Calu3 (cell line): ENCODE measurements around the gene CLDN6. TPM values are rescaled to one million over a fixed set of nuclear protein-coding genes. Genes with fewer than 3 reads are reported as not detected.

Source experiments
- BruUV-seq: library from RNA; stranded (reverse); fragments of 400-500 nt; replicated peaks from 2 replicates; lab custom pipeline; 2021; lab: Mats Ljungman, UMichigan
- CTCF ChIA-PET: fragments of 300-600 bp; sonication (Branson Sonifier 250); formaldehyde crosslinking; loops from one replicate; lab custom pipeline; 2022; ENCODE audit warnings: antibody characterized with exemption; lab: Charles Lee
- DNase-seq: peaks from one replicate; pipeline ENCODE4 v3.0.0; 2022
- H3K27ac Mint-ChIP-seq: one replicate; pipeline ENCODE4 v1.8.0; 2022; ENCODE audit warnings: mixed read lengths; ENCODE audit not compliant: unreplicated experiment
- H3K27me3 Mint-ChIP-seq: one replicate; pipeline ENCODE4 v1.8.0; 2022; ENCODE audit warnings: mixed read lengths; ENCODE audit not compliant: unreplicated experiment
- H3K36me3 Mint-ChIP-seq: one replicate; pipeline ENCODE4 v1.8.0; 2022; ENCODE audit warnings: mild to moderate bottlenecking, moderate library complexity, mixed read lengths; ENCODE audit not compliant: insufficient read depth, unreplicated experiment
- H3K4me1 Mint-ChIP-seq: one replicate; pipeline ENCODE4 v1.8.0; 2022; ENCODE audit warnings: mild to moderate bottlenecking, low read depth, mixed read lengths; ENCODE audit not compliant: unreplicated experiment
- H3K4me3 Mint-ChIP-seq: one replicate; pipeline ENCODE4 v1.8.0; 2022; ENCODE audit warnings: mild to moderate bottlenecking, low read depth, moderate library complexity, mixed read lengths; ENCODE audit not compliant: unreplicated experiment
- H3K9me3 Mint-ChIP-seq: one replicate; pipeline ENCODE4 v1.8.0; 2022; ENCODE audit warnings: low read depth, mixed read lengths; ENCODE audit not compliant: unreplicated experiment
- intact Hi-C: fragments of 100-400 bp; cut with micrococcal nuclease; formaldehyde crosslinking; loops from one replicate; pipeline ENCODE4 v1.10.0; 2022; ENCODE audit not compliant: unreplicated experiment
- total RNA-seq: library from RNA; stranded (reverse); gene quantifications from 2 replicates; pipeline ENCODE4 v1.2.3, GENCODE V29; 2022
- TF ChIP-seq, protein P1 (sequence below): fragments of 200-600 bp; IDR thresholded peaks from one replicate; pipeline ENCODE4 v1.8.0; 2022; ENCODE audit warnings: antibody characterized with exemption; ENCODE audit not compliant: unreplicated experiment

The CLDN6 gene
- total RNA-seq, 1 experiment from 2014 or later = 2.1 TPM

DNA sequence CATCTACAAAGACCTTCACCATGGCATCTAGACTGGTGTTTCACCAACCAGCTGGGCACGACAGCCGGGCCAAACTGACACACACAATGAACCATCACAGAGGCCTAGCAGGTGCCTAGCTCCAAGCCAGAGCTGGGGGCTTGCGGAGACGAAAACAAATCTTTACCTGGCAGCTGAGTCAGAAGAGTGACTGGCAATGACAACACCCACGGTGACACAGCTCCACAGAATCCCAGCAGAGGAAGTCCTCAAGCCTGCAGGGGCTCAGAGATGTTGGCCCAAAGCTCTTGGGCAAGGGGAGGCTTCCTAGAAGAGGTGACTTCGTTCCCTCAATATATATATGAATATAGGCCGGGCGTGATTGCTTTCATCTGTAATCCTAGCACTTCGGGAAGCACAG lies 33.5 kb upstream of the CLDN6 start:
- DNase-seq = no peak
- no peak overlapping the region for H3K27ac Mint-ChIP-seq
- TF ChIP-seq, protein P1, sequence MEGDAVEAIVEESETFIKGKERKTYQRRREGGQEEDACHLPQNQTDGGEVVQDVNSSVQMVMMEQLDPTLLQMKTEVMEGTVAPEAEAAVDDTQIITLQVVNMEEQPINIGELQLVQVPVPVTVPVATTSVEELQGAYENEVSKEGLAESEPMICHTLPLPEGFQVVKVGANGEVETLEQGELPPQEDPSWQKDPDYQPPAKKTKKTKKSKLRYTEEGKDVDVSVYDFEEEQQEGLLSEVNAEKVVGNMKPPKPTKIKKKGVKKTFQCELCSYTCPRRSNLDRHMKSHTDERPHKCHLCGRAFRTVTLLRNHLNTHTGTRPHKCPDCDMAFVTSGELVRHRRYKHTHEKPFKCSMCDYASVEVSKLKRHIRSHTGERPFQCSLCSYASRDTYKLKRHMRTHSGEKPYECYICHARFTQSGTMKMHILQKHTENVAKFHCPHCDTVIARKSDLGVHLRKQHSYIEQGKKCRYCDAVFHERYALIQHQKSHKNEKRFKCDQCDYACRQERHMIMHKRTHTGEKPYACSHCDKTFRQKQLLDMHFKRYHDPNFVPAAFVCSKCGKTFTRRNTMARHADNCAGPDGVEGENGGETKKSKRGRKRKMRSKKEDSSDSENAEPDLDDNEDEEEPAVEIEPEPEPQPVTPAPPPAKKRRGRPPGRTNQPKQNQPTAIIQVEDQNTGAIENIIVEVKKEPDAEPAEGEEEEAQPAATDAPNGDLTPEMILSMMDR = no peak
- no peaks in the 10 kb centered on the region for H3K9me3 Mint-ChIP-seq
- no peak overlapping the region for H3K4me3 Mint-ChIP-seq
- H3K27me3 Mint-ChIP-seq = peaks cover 54% of the 10 kb centered on the region
- BruUV-seq = no TSS peak
- intact Hi-C loops = no loop called here
- H3K36me3 Mint-ChIP-seq = peaks cover 27% of the 10 kb centered on the region
- no peaks in the 10 kb centered on the region for H3K4me1 Mint-ChIP-seq
- CTCF ChIA-PET = interaction anchor here (0.6 kb wide), 1 partner anchor 820 kb away, joined by 3 read pairs; no protein-coding TSS in a partner anchor

DNA sequence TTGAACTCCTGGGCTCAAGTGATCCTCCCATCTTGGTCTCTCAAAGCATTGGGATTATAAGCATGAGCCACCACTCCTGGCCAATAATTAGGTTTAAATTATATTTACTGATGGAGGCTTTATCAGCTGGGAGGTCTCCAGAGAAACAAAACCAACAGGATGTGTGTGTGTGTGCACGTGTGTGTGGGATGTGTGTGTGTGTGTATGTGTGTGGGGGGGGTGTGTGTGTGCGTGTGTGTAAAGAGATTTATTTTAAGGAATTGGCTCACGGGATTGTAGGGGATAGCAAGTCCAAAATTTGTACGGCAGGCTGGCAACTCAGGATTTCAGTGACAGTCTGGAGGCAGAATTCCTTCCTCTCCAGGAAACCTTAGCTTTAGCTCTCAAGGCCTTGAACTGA lies 33.0 kb upstream of the CLDN6 start:
- no peak for DNase-seq
- TF ChIP-seq, protein P1 = no peak
- BruUV-seq = no TSS peak
- CTCF ChIA-PET = no interaction called here
- intact Hi-C loops = no loop called here
- no peak overlapping the region for H3K27ac Mint-ChIP-seq
- peaks cover 27% of the 10 kb centered on the region for H3K36me3 Mint-ChIP-seq
- H3K9me3 Mint-ChIP-seq = no peaks in the 10 kb centered on the region
- H3K4me3 Mint-ChIP-seq = no peak overlapping the region
- H3K27me3 Mint-ChIP-seq = peaks cover 55% of the 10 kb centered on the region
- H3K4me1 Mint-ChIP-seq = no peaks in the 10 kb centered on the region

DNA sequence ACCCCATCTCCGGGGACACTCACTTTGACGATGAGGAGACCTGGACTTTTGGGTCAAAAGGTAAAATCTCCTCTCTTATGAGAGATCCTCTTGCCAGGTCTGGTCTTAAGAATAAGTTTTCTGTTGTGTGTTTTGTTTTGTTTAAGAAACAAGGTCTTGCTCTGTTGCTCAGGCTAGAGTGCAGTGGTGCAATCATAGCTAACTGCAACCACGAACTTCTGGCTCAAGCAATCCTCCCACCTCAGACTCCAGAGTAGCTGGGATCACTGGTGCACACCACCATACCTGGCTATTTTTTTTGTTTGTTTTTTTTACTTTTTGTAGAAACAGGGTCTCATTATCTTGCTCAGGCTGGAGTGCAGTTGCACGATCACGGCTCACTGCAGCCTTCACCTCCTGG lies 32.5 kb upstream of the CLDN6 start:
- intact Hi-C loops = no loop called here
- CTCF ChIA-PET = interaction anchor here (1.5 kb wide), 1 partner anchor 8 kb away, joined by 3 read pairs; no protein-coding TSS in a partner anchor
- Mint-ChIP-seq H3K9me3 (no peaks in the 10 kb centered on the region), H3K27me3 (peaks cover 57% of the 10 kb centered on the region), H3K36me3 (peaks cover 27% of the 10 kb centered on the region), H3K27ac (no peak overlapping the region), H3K4me3 (no peak overlapping the region), H3K4me1 (no peaks in the 10 kb centered on the region)
- DNase-seq = no peak
- TF ChIP-seq, protein P1 = no peak
- no TSS peak for BruUV-seq

DNA sequence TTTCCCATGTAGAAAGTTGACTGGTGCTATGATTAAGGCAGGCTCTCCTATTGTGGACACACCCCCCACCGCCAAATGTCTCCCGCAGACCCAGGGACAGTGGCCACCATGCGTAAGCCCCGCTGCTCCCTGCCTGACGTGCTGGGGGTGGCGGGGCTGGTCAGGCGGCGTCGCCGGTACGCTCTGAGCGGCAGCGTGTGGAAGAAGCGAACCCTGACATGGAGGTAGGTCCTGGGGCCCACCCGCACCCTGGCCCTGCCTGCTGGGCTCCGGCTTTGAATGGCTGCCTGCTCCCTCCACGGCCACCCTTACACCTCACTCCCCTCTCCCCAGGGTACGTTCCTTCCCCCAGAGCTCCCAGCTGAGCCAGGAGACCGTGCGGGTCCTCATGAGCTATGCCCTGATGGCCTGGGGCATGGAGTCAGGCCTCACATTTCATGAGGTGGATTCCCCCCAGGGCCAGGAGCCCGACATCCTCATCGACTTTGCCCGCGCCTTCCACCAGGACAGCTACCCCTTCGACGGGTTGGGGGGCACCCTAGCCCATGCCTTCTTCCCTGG lies 32.0 kb upstream of the CLDN6 start:
- BruUV-seq = no TSS peak
- Mint-ChIP-seq H3K27ac (no peak overlapping the region), H3K4me3 (no peak overlapping the region), H3K4me1 (no peaks in the 10 kb centered on the region), H3K9me3 (no peaks in the 10 kb centered on the region), H3K36me3 (peaks cover 23% of the 10 kb centered on the region), H3K27me3 (peaks cover 62% of the 10 kb centered on the region)
- TF ChIP-seq, protein P1 = no peak
- CTCF ChIA-PET = interaction anchor here (0.5 to 1.5 kb wide), 2 partner anchors 8 to 33 kb away, joined by 3 to 6 read pairs; no protein-coding TSS in a partner anchor
- intact Hi-C loops = no loop called here
- DNase-seq = no peak
